Measurements from ENCODE around the gene ZBTB12. TPM values are rescaled to one million over a fixed set of nuclear protein-coding genes. Genes with fewer than 3 reads are reported as not detected.
A peak's percentile ranks its signal among the peaks of the same experiment; 100 is the strongest.

Gene ZBTB12
- total and polyA plus RNA-seq, 4 donors: 2.8 to 7.3 (median 5.2) TPM

DNA sequence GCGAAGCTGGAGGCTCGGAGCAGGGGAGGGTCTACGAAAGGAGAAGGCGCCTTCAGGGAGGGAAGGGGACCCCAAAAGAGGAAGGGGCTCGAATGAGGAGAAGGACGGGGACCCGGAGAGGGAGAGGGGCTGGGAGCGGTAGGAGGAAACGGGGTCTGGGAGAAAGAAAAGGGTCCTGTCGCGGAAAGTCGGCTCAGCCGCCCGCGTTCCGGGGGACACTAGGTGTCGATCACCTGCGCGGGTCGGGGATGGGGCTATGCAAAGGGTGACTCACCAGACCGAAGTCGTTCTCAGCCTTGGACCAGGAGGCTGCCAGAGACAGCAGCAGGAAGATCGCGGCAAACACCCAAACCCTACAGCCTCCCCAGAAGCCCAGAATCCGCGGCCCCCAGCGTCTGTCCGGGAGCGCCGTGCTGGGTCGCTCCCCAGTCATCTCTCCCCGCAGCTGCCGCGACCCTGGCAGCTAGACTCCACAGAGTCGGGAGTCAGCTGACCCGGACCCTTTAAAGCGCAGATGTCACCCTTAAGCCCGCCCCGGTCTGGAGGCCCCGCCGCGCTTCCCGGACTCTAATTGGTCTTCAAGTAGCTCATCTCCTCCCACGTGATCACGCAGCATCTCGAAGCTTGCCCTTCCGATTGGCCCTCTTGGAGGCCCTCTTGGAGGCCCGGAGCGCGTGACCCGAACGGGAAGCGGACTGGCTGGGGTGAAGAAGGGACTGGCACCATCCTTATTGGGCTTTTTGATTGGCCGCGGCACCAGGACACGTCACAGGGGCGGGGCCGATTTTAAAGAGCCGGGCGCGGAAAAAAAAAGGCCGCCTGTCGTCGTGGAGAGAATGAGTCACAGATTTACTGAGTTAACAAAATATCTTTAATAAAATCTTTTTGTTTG lies 39.3 kb downstream of the ZBTB12 start, which contains the start of gene NEU1:
NEU1 (minus strand) TSS at position 478 of the 892 bp plus-strand sequence; CDS start at position 433, 45 bp downstream.
- Histone ChIP-seq H3K9ac (ENCODE audit: insufficient read depth in 1 of 2, low read length in 2 of 2) (peak within 1 kb of the TSS; percentile 52 to 84), H3K27me3 (ENCODE audit: control insufficient read depth in 3 of 3, insufficient read depth in 3 of 3, low read length in 2 of 3) (no peaks in the 10 kb centered on the region), H3K36me3 (ENCODE audit: control insufficient read depth in 4 of 4, insufficient read depth in 4 of 4, low read length in 4 of 4) (peaks cover under 1 to 25% (median 7%) of the 10 kb centered on the region in 4 donors), H3K4me1 (ENCODE audit: control insufficient read depth in 5 of 5, insufficient read depth in 5 of 5, low read length in 5 of 5) (peaks cover 0 to 17% (median 5%) of the 10 kb centered on the region in 5 donors), H3K27ac (ENCODE audit: low read depth in 1 of 2, low read length in 1 of 2) (peak within 1 kb of the TSS; percentile 81 to 86), H3K9me3 (ENCODE audit: control insufficient read depth in 4 of 4, insufficient read depth in 3 of 4, low read length in 3 of 4) (no peaks in the 10 kb centered on the region), H3K4me3 (peak within 1 kb of the TSS; percentile 69)
- TF ChIP-seq CTCF (IDR thresholded peaks at IDR 0.05; ENCODE audit: control extremely low read depth, extremely low read depth): no peak
- peak; percentile 100 for DNase-seq
- WGBS, 2 donors: 1% methylated on average over 62 to 64 of the region's 64 CpGs
- peak; percentile 97 for ATAC-seq (ENCODE audit: insufficient read depth, low FRiP score)

DNA sequence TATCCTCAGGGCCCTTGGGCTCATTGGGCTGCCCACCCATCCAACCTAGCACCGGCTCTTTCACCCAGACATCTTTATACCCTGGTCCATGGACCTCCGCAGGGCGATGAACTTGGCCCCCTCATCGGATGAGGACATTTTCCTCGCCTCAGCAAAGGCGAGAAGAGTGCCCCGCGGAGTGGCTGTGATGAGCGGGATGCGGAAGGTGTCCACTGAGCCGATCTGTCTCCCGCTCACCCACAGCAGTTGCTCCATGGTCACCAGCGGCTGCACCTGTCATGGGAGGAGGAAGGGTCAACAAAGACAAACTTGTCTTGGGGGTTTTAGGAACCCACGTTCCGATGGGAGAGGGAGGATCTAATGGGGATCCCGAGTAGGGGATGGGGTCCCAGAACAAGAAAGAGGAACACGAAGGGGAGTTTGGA lies 40.0 kb downstream of the ZBTB12 start:
- Histone ChIP-seq H3K4me3 (peak overlapping the region; percentile 69), H3K9me3 (ENCODE audit: control insufficient read depth in 4 of 4, insufficient read depth in 3 of 4, low read length in 3 of 4) (no peaks in the 10 kb centered on the region), H3K36me3 (ENCODE audit: control insufficient read depth in 4 of 4, insufficient read depth in 4 of 4, low read length in 4 of 4) (peaks cover 6 to 31% (median 11%) of the 10 kb centered on the region in 4 donors), H3K27ac (ENCODE audit: low read depth in 1 of 2, low read length in 1 of 2) (peak overlapping the region in 1 of 2 donors; percentile 86), H3K9ac (ENCODE audit: insufficient read depth in 1 of 2, low read length in 2 of 2) (peak overlapping the region; percentile 52 to 84), H3K4me1 (ENCODE audit: control insufficient read depth in 5 of 5, insufficient read depth in 5 of 5, low read length in 5 of 5) (peaks cover 0 to 17% (median 5%) of the 10 kb centered on the region in 5 donors), H3K27me3 (ENCODE audit: control insufficient read depth in 3 of 3, insufficient read depth in 3 of 3, low read length in 2 of 3) (no peaks in the 10 kb centered on the region)
- WGBS, 2 donors: 46 to 52% methylated on average over 17 of the region's 17 CpGs
- ATAC-seq (ENCODE audit: insufficient read depth, low FRiP score): no peak
- no peak for DNase-seq
- TF ChIP-seq CTCF (IDR thresholded peaks at IDR 0.05; ENCODE audit: control extremely low read depth, extremely low read depth): no peak

DNA sequence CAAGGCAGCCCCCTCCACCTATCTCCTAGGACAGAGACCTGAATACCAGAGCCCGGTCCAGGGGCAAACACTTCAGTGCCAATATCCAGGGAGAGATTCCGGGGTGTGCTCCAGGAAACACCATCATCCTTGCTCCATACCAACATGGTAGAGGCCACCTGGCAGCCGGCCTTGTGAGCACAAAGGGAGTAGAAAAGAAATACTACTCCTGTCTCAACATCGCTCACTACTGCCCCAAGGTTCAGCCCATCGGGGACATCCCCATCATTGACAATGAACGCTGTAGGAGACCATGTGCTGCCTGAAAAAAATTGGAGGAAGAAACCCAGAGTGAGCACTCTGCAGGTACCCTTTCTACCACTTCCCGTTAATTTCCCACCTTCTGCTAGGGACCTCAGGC lies 40.7 kb downstream of the ZBTB12 start:
- no peaks in the 10 kb centered on the region for H3K27me3 ChIP-seq (ENCODE audit: control insufficient read depth in 3 of 3, insufficient read depth in 3 of 3, low read length in 2 of 3)
- no peak for ATAC-seq (ENCODE audit: insufficient read depth, low FRiP score)
- no peaks in the 10 kb centered on the region for H3K9me3 ChIP-seq (ENCODE audit: control insufficient read depth in 4 of 4, insufficient read depth in 3 of 4, low read length in 3 of 4)
- no peak for DNase-seq
- peaks cover 6 to 31% (median 11%) of the 10 kb centered on the region in 4 donors for H3K36me3 ChIP-seq (ENCODE audit: control insufficient read depth in 4 of 4, insufficient read depth in 4 of 4, low read length in 4 of 4)
- no peak overlapping the region for H3K4me3 ChIP-seq
- peaks cover 0 to 17% (median 5%) of the 10 kb centered on the region in 5 donors for H3K4me1 ChIP-seq (ENCODE audit: control insufficient read depth in 5 of 5, insufficient read depth in 5 of 5, low read length in 5 of 5)
- H3K9ac ChIP-seq (ENCODE audit: insufficient read depth in 1 of 2, low read length in 2 of 2): no peak overlapping the region
- 93% methylated on average over 7 of the region's 7 CpGs for WGBS, 2 donors
- no peak overlapping the region for H3K27ac ChIP-seq (ENCODE audit: low read depth in 1 of 2, low read length in 1 of 2)
- TF ChIP-seq CTCF (IDR thresholded peaks at IDR 0.05; ENCODE audit: control extremely low read depth, extremely low read depth): no peak

All from lung (tissue), 12 donors.